ENCODE measurements around the gene PRKN.

DNA sequence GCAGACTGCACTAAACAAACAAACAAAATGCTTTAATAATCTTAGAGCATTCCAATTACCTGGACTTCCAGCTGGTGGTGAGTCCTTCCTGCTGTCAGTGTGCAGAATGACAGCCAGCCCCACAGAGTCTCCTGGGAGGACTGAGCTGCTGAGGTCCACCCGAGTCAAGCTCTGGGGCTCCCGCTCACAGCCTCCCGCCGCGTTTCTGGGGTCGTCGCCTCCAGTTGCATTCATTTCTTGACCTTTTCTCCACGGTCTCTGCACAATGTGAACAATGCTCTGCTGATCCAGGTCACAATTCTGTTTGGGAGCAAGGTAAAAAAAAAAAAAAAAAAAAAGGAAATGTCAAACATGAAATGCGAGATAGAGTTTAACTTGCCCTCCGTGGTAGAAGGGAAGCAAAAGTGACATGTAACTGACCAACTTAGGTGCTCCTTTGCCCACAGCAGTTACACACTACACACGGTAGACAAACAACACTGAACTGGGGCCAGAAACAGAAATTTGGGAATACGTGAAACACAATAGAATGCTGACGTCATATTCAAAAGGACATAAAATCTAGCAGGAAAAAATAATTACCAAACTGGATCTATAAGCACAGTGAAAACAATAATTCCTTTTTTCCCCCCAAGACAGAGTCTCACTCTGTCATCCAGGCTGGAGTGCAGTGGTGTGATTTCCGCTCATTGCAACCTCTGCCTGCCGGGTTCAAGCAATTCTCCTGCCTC is 464.9 kb downstream of the PRKN start:
- no peak for TF ChIP-seq CTCF (IDR thresholded peaks at IDR 0.05; ENCODE audit: low read length)
- no peak for TF ChIP-seq EZH2 (optimal IDR thresholded peaks at IDR 0.05; ENCODE audit: low read depth, low read length)
